IPS-15b (cell line): ENCODE results near the gene MAMDC2.

Experiments
- H3K27me3 ChIP-seq: one replicate; pipeline ENCODE4 v1.6.1; 2013; ENCODE audit warnings: low read length; ENCODE audit not compliant: control insufficient read depth, insufficient read depth
- H3K36me3 ChIP-seq: one replicate; pipeline ENCODE4 v1.6.1; 2013; ENCODE audit warnings: low read length; ENCODE audit not compliant: control insufficient read depth, insufficient read depth
- H3K4me1 ChIP-seq: one replicate; pipeline ENCODE4 v1.6.1; 2013; ENCODE audit warnings: mild to moderate bottlenecking, low read length; ENCODE audit not compliant: control insufficient read depth, insufficient read depth
- H3K4me3 ChIP-seq: one replicate; pipeline ENCODE4 v1.5.1; 2013; ENCODE audit warnings: low read depth, low read length
- H3K9ac ChIP-seq: one replicate; pipeline ENCODE4 v1.6.1; 2013; ENCODE audit warnings: low read depth, mild to moderate bottlenecking, low read length
- H3K9me3 ChIP-seq: one replicate; pipeline ENCODE4 v1.6.1; 2013; ENCODE audit warnings: mild to moderate bottlenecking, low read length; ENCODE audit not compliant: control insufficient read depth, insufficient read depth

Gene MAMDC2

DNA sequence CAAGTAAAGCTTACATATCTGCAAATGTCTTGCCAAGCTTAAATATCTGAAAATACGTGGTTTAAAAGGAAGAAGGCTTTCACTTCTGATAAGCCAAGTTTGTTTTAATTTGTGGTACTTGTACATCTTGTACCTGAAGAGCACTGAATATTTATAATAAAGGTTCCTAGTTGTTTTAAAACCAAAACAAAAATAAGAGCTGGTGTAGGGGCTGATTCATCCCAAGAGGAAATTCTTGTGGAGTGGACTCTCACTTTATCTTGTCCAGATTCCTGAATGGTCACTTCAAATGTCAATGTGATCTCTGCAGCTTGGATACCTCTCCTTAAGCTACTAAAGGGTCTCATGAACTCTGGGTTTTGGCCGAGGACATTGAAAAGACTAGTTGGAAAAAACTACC is 29.5 kb downstream of the MAMDC2 start:
- Histone ChIP-seq H3K27me3 (no peaks in the 10 kb centered on the region), H3K4me1 (no peaks in the 10 kb centered on the region), H3K9ac (no peak overlapping the region), H3K4me3 (no peak overlapping the region), H3K36me3 (no peaks in the 10 kb centered on the region), H3K9me3 (no peaks in the 10 kb centered on the region)

DNA sequence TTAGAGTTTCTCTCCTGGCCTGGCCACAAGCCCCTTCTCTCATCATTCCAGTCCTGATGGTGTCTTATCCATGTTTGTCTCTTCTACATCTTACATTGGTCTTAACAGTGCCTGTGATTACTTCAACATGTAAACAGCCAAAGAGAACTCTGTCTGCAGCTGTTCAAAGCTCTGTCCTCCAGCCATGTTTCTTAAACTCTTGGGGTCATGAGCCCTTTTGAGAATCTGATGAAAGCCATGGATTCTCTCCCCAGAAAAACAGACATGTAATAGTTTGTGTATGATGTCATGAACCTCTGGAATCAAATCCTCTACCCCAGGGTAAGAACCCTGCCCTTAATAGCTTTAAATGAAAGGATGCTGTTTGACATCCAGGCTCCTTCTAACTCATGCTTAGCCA is 30.1 kb downstream of the MAMDC2 start:
- no peaks in the 10 kb centered on the region for H3K27me3 ChIP-seq
- H3K4me3 ChIP-seq, result no peak overlapping the region
- H3K9me3 ChIP-seq, result no peaks in the 10 kb centered on the region
- no peak overlapping the region for H3K9ac ChIP-seq
- no peaks in the 10 kb centered on the region for H3K36me3 ChIP-seq
- H3K4me1 ChIP-seq, result no peaks in the 10 kb centered on the region

GRCh38 chr9:70076678-70077077 is 33.0 kb downstream of the MAMDC2 start:
- Histone ChIP-seq H3K9me3 (no peaks in the 10 kb centered on the region), H3K36me3 (no peaks in the 10 kb centered on the region), H3K4me1 (peaks cover 3% of the 10 kb centered on the region), H3K9ac (no peak overlapping the region), H3K27me3 (no peaks in the 10 kb centered on the region), H3K4me3 (no peak overlapping the region)

GRCh38 chr9:70079417-70080037 is 35.9 kb downstream of the MAMDC2 start:
- no peaks in the 10 kb centered on the region for H3K9me3 ChIP-seq

DNA sequence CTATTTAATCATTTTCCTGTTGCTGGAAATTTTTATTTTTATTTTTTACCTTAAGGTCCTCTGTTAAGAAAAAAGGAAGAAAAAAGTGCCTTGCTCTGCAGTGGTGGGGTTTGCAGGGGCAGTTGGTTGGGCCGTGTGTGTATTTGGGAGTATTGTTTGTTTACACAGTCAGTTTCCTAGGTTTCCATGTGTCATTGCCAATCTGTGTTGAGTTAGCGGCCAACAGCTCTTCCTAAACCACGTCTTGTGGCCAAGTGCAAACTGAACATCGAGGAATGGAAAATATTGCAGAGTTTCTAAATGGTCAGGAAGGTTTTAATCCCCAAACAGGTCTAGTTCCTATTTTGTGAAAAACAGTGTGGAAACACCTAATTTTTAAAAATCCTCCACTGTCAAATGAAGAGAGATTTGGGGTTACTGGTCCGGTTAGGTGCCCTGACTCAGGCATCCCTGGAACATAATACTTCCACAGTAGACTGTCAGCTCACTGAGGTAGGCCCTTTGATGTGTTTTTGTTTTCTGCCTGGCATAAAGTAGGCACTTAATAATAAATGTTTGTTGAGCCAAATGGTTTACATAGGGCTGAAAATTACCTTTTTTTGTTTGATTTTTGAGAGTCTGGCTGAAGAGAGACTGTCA is 37.0 kb downstream of the MAMDC2 start:
- Histone ChIP-seq H3K4me1 (peaks cover 3% of the 10 kb centered on the region), H3K27me3 (no peaks in the 10 kb centered on the region), H3K36me3 (no peaks in the 10 kb centered on the region), H3K4me3 (no peak overlapping the region), H3K9me3 (no peaks in the 10 kb centered on the region), H3K9ac (no peak overlapping the region)

More at GRCh38 chr9:70079417-70080037, 35.9 kb downstream of the MAMDC2 start:
- Histone ChIP-seq H3K4me3 (no peak overlapping the region), H3K9ac (no peak overlapping the region), H3K4me1 (peaks cover 3% of the 10 kb centered on the region), H3K36me3 (no peaks in the 10 kb centered on the region), H3K27me3 (no peaks in the 10 kb centered on the region)

GRCh38 chr9:70081120-70081495 is 37.5 kb downstream of the MAMDC2 start:
- no peaks in the 10 kb centered on the region for H3K9me3 ChIP-seq
- no peaks in the 10 kb centered on the region for H3K27me3 ChIP-seq
- H3K36me3 ChIP-seq, result no peaks in the 10 kb centered on the region
- H3K9ac ChIP-seq, result no peak overlapping the region
- no peak overlapping the region for H3K4me3 ChIP-seq
- H3K4me1 ChIP-seq, result peaks cover 3% of the 10 kb centered on the region

DNA sequence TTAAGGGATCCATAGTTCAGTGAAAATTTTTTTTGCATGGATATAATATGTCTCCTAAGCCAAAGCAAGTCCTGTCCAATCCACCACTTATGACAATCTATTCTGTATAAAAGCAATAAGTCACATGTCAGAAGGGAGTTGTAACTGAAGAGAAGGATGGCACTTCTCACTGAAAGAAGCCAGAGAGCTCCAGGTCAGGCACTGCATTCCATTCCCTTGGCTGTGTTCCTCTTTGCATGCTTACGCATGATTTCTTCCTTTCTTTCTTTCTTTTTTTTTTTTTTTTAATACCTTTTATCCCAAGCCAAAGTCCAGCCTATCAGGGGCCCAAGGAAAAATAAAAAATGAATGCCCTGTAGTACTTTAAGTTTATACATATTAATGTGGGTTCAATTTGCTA is 39.8 kb downstream of the MAMDC2 start:
- Histone ChIP-seq H3K4me1 (peaks cover 3% of the 10 kb centered on the region), H3K4me3 (no peak overlapping the region), H3K9me3 (no peaks in the 10 kb centered on the region), H3K9ac (no peak overlapping the region), H3K36me3 (no peaks in the 10 kb centered on the region), H3K27me3 (no peaks in the 10 kb centered on the region)

- Histone ChIP-seq H3K27me3 (no peaks in the 10 kb centered on the region), H3K9ac (no peak overlapping the region), H3K4me3 (no peak overlapping the region), H3K9me3 (no peaks in the 10 kb centered on the region), H3K36me3 (no peaks in the 10 kb centered on the region), H3K4me1 (no peaks in the 10 kb centered on the region)
Observed at GRCh38 chr9:70085241-70085640, 41.6 kb downstream of the MAMDC2 start.

DNA sequence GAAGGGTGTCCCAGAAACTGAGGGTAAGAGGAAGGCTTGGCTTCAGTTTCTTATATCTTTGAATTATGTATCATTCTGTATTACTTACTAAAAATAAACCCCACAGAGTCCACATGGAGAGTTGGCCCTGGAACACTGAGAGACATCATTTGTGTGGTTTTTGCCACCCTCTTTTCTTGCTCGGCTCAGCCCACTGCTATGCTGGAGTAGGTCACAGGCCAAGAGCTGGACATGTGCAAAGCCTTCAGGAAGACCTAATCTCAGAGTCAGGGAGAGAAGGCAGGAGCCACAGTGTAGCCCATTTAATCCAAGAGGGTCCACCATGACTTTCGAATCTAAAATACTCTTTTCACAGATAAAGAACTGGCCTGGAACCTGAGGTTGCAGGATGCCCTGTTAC is 47.5 kb downstream of the MAMDC2 start:
- H3K27me3 ChIP-seq, result no peaks in the 10 kb centered on the region
- no peaks in the 10 kb centered on the region for H3K4me1 ChIP-seq
- no peak overlapping the region for H3K9ac ChIP-seq
- H3K4me3 ChIP-seq, result no peak overlapping the region
- H3K36me3 ChIP-seq, result no peaks in the 10 kb centered on the region
- H3K9me3 ChIP-seq, result no peaks in the 10 kb centered on the region

GRCh38 chr9:70091572-70091971 is 47.9 kb downstream of the MAMDC2 start:
- Histone ChIP-seq H3K4me3 (no peak overlapping the region), H3K9me3 (no peaks in the 10 kb centered on the region), H3K9ac (no peak overlapping the region), H3K27me3 (no peaks in the 10 kb centered on the region), H3K4me1 (no peaks in the 10 kb centered on the region), H3K36me3 (no peaks in the 10 kb centered on the region)

DNA sequence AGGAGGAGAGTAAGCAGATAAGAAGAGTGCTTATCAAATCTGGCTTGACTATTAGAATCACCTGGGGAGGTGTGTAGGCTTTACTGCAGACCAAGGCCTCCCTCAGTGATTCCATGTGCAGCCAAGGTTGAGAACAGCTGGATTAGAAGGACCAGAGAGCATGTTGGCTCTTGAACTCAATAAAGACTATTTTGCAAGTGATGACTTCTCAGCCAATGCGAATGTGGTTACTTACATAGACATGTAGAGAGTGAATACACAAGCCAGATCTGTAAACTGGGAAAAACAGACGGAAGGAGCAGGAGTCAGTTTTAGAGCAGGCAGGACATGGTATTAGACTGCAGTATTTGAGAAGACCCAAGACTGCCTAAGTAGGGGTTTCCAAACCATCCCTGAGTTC is 48.5 kb downstream of the MAMDC2 start:
- Histone ChIP-seq H3K9me3 (no peaks in the 10 kb centered on the region), H3K4me1 (no peaks in the 10 kb centered on the region), H3K9ac (no peak overlapping the region), H3K27me3 (no peaks in the 10 kb centered on the region), H3K4me3 (no peak overlapping the region), H3K36me3 (no peaks in the 10 kb centered on the region)

GRCh38 chr9:70093095-70093494 is 49.4 kb downstream of the MAMDC2 start:
- Histone ChIP-seq H3K9me3 (no peaks in the 10 kb centered on the region), H3K4me3 (no peak overlapping the region), H3K4me1 (no peaks in the 10 kb centered on the region), H3K9ac (no peak overlapping the region), H3K36me3 (no peaks in the 10 kb centered on the region), H3K27me3 (no peaks in the 10 kb centered on the region)
